Stimulated activated CD4-positive, alpha-beta T cell treated with anti-CD3 and anti-CD28 coated beads, Interleukin-1b, Interleukin-23, amount 100 ng/mL, for 1 hour (primary cell): ENCODE data around the gene PPP6C.
"Not testable (repeated sequence)": the region's sequence is repeated elsewhere in the genome, so short reads cannot be mapped to it uniquely, and the experiment has no call there.

Experiments
- DNase-seq, 2 donors: peaks; one replicate each; pipeline ENCODE4 v3.0.0-alpha.2; 2020; ENCODE audit warnings: low read depth in 2 of 2

Gene PPP6C

DNA sequence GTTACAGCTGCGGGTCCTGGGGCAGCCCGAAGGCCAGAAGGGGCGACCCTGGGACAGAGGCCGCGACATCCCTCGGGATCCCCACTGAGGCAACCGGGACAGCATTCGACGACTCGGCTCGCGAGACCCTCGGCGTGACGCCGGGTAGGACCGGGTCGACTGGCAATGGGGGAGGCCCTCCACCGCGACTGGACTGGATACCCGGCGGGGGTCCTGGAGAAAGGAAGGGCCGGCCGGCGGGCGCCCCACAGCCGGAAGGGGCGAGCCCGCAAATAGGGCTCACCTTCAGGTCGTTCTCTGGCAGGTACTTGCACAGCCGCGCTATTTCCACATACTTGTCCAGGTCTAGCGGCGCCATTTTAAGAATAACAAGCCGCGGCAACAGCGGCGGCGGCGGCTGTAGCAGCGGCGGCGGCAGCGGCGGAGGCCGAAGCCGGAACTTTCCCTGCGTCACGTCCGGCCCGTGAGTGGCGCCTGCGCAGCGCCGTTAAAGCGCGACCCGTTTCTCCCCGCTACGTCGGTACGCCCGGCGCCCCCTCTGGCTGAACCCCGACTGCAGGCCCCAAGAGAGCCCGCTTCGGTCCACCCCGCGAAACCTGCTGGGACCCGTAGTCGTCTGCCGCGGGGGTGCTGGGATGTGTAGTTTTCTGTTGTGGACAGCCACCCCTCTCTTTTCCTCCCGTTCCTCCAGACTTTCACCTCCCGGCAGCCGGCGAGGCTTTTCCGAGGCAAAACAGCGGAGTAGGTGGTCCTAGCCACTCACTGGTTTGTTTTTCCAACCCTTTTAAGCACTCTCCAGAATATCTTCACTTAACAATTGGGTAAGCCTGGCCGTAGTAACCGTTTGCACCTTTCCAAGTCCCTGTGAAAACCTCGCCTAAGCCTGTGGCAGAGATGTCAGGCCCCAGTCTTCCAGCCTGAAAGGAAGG is at the start of gene PPP6C:
Gene PPP6C, minus strand, starts transcription at position 443 of the 929 bp plus-strand sequence. Its CDS starts 85 bp downstream, at position 358.
- peak; percentile 89 to 91 for DNase-seq

DNA sequence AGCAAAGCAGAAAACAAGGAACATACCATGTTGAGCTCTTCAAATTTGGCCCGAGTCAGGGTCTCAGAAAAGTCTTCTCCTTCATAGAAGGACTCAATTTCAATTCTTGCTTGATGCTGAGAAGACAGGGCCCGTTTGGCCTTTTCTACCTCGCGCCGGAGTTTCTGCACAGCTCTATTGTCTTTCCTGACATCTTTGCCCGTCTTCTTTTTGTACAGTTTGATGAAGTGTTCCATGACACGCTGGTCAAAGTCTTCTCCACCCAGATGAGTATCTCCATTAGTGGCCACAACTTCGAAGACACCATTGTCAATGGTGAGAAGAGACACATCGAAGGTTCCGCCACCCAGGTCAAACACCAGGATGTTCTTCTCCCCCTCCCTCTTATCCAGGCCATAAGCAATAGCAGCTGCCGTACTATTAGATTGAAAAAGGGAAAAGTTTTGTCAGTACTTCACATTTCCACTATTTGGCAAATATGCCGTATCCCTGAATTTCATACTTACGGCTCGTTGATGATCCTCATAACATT is 49.4 kb upstream of the PPP6C start:
- no peak for DNase-seq

DNA sequence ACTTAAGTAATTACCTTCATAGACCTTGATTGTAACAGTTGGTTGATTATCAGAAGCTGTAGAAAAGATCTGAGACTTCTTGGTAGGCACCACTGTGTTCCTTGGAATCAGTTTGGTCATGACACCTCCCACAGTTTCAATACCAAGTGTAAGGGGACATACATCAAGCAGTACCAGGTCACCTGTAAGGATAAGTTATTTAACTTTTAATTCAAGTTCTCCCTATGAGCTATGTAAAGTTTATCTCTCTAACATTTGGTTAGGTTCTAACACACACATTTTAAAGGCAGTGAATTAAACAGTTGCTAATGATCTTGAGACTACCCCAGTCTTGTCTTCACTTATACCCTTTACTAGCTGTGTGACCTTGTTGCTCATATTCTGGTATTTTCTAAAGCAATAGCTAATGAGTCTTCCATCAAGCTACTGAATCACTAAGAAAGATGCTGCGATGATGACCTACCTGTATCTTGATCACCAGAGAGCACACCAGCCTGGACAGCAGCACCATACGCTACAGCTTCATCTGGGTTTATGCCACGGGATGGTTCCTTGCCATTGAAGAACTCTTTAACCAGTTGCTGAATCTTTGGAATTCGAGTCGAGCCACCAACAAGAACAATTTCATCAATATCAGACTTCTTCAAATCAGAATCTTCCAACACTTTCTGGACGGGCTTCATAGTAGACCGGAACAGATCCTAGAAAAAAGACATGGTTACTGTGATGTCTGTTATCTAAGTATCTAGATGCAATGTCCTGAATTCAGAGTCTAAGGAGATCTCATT is 48.7 kb upstream of the PPP6C start:
- DNase-seq: no peak

- DNase-seq: not testable (repeated sequence)
Measured at GRCh38 chr9:125236520-125237159, 47.0 kb upstream of the PPP6C start.

DNA sequence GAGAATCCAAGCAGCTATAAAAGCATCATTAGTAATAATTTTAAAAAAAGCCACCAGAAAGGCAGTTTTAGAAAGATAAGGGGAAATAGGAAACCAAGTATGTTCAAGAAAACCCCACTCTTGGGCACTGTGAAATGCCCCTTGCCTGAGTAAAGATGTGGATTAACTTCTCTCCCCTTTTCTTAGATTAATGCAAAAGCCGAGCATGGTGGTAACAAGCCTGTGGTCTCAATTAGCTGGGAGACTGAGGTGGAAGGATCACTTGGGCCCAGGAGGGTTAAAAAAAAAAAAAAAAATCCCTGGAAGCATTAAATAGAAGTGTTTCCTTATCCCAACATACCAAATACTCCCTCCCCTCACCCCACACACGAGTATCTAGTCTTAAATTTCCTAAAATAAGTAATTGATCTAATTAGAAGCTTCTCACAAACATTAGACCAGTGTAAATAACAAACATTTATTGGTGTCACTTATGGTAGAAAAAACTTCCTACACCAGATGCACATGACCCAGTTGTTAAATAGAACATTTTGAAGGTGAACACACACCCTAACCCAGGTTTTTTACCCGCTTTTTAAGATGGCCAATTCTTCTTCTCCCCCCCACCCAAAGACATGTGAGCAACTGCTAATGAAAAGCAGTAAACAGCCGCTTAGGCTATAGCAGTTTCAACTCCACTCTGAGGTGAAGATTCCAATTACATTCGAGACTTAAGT is 46.4 kb upstream of the PPP6C start:
- DNase-seq: no peak

DNA sequence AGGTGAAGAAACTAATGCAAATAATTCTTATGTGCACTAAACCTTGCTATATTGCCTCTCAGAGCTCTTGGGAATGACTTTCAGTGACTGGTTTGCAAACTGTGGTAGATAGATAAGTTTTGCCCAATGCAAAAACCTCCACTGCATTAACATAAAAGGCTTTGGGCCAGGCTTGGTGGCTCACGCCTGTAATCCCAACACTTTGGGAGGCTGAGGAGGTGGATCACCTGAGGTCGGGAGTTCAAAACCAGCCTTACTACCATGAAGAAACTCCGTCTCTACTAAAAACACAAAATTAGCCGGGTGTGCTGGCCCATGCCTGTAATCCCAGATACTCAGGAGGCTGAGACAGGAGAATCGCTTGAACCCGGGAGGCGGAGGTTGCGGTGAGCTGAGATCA is 44.5 kb upstream of the PPP6C start:
- not testable (repeated sequence) for DNase-seq

GRCh38 chr9:125233678-125234077 is 44.1 kb upstream of the PPP6C start:
- DNase-seq: no peak

DNA sequence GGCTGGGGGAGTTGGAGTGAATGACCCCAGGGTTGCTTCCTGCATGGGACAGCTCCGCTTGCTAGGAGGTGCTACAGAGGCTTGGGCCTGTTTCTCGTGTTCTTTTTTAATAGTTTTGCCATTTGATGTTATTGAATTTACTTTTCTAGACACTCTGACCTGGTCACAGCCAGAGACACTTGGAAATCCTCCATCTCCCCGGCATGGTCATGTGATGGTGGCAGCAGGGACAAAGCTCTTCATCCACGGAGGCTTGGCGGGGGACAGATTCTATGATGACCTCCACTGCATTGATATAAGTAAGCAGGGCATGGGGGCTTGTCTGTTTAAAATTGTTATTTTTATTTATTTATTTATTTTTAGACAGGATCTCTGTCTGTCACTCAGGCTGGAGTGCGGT is 38.2 kb upstream of the PPP6C start:
- no peak for DNase-seq

DNA sequence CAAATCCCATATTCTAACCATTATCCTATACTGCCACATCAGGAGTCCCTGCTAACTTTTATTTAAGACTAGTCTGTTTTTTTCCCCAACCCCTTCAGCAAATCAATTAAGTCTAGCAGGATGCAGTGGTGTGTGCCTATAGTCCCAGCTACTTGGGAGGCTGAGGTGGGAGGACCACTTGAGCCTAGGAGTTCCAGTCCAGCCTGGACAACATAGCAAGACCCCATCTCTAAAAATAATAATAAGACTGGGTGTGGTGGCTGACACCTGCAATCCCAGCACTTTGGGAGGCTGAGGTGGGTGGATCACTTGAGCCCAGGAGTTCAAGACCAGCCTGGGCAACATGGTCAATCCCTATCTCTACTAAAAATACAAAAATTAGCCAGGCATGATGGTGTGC is 35.3 kb upstream of the PPP6C start:
- not testable (repeated sequence) for DNase-seq

- DNase-seq: no peak
Measured at GRCh38 chr9:125218621-125219020, 29.0 kb upstream of the PPP6C start.

GRCh38 chr9:125214186-125214585 is 24.6 kb upstream of the PPP6C start:
- DNase-seq: no peak

DNA sequence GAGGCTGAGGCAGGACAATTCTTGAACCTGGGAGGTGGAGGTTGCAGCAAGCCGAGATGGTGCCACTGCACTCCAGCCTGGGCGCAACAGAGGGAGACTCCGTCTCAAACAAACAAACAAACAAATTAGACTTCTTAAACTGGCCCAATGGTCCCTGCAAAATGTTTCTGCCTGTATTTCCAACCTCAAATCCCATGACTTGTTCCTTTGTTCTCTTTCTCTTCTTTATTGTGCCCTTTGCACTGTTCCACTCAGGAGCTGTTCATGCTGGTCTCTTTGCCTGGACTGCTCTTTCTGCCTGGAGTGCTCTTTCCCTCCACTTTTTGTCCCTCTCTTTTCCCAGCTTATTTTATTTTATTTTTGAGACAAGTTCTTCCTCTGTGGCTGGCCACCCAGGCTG is 14.9 kb upstream of the PPP6C start:
- no peak for DNase-seq

DNA sequence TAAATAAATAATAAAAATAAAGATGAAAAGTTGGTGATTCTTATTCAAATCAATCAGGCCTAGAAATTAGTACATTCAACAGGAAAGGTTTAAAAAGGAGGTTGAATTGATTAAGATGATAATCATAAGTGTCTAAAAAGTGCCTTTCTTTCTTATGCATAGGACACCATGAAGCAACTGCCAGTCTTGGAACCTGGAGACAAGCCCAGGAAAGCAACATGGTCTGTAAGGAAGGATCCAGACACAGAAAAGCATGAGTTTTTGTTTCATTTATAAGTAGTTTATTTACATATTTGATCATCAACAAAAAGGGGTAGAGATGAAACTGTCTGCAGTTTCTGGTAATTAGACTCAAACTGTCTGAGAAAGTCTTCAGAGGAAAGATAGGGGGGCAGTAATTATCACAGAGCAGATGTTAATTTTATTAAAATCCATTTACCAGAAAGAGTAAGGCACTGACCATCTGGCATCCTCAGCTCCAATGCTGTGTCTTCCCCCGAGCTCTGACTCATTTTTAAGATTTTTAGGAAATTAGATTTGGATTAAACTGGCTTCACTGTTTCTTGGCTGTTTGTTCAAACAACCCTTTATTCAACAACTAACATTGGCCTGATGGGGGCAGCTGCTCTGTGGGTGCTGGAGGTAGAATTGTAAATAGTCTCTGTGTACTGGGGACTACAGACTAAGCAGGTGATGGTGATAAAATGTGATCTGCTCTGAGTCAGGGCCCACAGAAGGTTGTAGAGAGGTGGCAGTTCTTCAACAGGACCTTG is 13.4 kb upstream of the PPP6C start:
- DNase-seq: no peak

DNA sequence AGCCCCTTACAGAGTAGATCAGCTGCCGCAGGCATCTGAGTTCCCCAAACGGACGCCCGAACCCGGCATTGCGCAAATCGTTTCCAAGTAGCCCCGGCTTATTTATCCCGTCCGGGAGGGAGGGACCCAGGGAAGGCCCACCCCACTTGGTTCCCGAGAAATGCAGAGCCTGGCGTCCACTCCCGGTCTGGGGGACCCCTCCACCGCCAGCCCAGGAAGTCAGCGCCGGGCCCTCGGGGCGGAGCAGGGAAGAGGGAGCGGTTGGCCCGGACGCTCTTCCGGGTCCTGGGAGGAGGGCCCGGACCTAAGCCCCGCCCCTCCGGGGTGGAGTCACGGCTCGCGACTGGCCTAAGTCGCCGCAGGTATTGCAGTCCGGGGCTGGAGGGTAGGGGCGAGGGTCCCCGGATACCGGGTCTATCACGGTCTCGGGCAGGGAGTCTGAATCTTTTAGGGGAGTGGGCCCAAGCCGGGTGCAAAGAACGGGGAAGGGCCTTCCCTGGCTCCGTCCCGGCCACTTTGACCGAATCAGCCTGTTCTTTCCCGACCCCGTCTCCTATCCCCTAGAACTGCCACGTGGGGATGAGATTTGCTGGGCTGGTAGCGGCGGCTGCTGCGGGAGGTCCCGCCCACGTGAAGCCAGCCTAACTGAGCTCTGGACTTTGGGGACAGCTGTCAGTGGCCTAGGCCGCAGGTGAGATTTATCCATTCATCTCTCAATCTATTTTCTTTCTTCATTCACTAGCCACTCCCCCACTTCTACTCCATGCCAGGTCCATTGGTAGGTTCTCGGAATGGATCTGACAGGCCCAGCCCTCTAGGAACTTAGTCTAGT is 10.8 kb upstream of the PPP6C start, which contains the start of gene RABEPK:
Gene RABEPK, plus strand, starts transcription at position 327 of the 832 bp plus-strand sequence. CDS start 2,472 bp downstream, outside the sequence.
- DNase-seq: peak; percentile 60 to 94

GRCh38 chr9:125195591-125195990 is 6.0 kb upstream of the PPP6C start:
- DNase-seq: not testable (repeated sequence)

GRCh38 chr9:125194466-125194865 is 4.9 kb upstream of the PPP6C start:
- not testable (repeated sequence) for DNase-seq

DNA sequence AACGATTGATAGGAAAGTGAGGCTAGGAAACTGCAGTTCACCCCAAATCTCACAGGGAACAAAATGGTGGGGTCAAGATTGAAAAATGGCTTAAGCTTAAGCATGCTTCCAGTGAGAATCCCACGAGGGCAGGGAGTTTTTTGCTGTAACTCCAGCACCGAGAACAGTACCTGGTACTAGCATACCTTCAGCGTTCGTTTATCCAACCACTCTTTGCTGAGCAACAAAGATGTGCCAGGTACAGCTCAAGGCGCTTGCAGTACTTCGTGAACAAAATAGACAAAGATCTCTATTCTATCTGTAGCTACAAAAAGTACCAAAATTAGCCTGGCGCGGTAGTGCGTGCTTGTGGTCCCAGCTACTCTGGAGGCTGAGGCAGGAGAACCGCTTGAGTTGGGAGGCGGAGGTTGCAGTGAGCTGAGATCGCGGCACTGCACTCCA is 778 bp upstream of the PPP6C start:
- DNase-seq: no peak

DNA sequence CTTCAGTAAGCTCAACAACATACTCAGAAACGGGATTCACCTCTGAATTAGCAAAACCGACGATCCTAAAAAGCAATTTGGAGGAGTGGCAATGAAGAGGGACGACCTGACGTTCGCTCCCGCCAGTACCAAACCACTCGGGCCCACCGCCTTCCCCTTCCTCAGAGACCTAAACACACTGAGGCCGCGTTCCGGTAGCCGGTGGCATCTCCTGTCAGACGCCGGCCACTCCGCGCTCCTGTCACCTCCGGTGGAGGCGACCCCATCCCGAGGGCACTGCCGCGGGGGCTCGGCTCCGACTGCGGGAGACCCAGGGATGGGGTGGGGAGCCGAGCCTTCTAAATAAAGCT is 617 bp downstream of the PPP6C start:
- no peak for DNase-seq

DNA sequence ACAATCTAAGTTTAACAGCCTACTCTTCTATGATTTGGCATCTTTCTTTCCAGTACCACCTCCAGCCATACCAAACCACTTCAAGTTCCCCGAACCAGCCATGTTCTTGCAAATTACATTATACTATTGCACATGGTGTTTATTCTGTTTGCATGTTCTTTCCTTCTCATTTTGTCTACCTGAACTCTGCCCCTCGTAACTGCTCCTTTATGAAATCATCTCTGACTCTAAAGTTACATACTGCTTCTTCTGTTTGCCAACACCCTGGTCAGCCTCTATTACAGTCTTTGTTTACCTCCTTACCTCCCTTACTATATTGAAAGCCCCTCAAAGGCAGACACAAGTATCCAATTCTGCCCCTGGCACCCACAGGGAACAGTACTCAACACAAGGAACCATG is 6.0 kb downstream of the PPP6C start:
- DNase-seq: no peak
